Effector memory CD4-positive, alpha-beta T cell (primary cell): Measurements from ENCODE around the gene PAPOLA.
"Not testable (repeated sequence)": the region's sequence is repeated elsewhere in the genome, so short reads cannot be mapped to it uniquely, and the experiment has no call there.

Source experiments
- DNase-seq, 3 donors: peaks; one replicate each; pipeline ENCODE4 v3.0.0-alpha.2; 2020
- H3K27ac ChIP-seq: 2 replicates; pipeline ENCODE4 v1.7.0; 2013; ENCODE audit warnings: mild to moderate bottlenecking, low read length, moderate library complexity; ENCODE audit not compliant: insufficient read depth, poor library complexity, severe bottlenecking
- H3K27me3 ChIP-seq: replicated peaks from 2 replicates; pipeline ENCODE4 v1.7.0; 2013; ENCODE audit warnings: mild to moderate bottlenecking, low read length; ENCODE audit not compliant: insufficient read depth, control insufficient read depth, poor library complexity, severe bottlenecking
- H3K36me3 ChIP-seq: 2 replicates; pipeline ENCODE4 v1.7.0; 2013; ENCODE audit warnings: mild to moderate bottlenecking, low read length, moderate library complexity; ENCODE audit not compliant: control insufficient read depth, insufficient read depth
- H3K4me1 ChIP-seq: 2 replicates; pipeline ENCODE4 v1.7.0; 2013; ENCODE audit warnings: low read length, mild to moderate bottlenecking; ENCODE audit not compliant: control insufficient read depth, insufficient read depth, poor library complexity, severe bottlenecking
- H3K4me3 ChIP-seq: 2 replicates; pipeline ENCODE4 v1.7.0; 2013; ENCODE audit warnings: low read length, low read depth, mild to moderate bottlenecking; ENCODE audit not compliant: insufficient read depth, poor library complexity, severe bottlenecking
- H3K9me3 ChIP-seq: 2 replicates; pipeline ENCODE4 v1.7.0; 2013; ENCODE audit warnings: mild to moderate bottlenecking, low read length, moderate library complexity; ENCODE audit not compliant: control insufficient read depth

The PAPOLA gene

GRCh38 chr14:96501217-96501739 lies 904 bp upstream of the PAPOLA start:
- H3K27ac ChIP-seq, result peak overlapping the region; percentile 92
- H3K4me3 ChIP-seq, result peak overlapping the region; percentile 84
- H3K36me3 ChIP-seq, result no peaks in the 10 kb centered on the region
- peaks cover 21% of the 10 kb centered on the region for H3K4me1 ChIP-seq
- no peak for DNase-seq
- H3K9me3 ChIP-seq, result no peaks in the 10 kb centered on the region
- no peaks in the 10 kb centered on the region for H3K27me3 ChIP-seq

DNA sequence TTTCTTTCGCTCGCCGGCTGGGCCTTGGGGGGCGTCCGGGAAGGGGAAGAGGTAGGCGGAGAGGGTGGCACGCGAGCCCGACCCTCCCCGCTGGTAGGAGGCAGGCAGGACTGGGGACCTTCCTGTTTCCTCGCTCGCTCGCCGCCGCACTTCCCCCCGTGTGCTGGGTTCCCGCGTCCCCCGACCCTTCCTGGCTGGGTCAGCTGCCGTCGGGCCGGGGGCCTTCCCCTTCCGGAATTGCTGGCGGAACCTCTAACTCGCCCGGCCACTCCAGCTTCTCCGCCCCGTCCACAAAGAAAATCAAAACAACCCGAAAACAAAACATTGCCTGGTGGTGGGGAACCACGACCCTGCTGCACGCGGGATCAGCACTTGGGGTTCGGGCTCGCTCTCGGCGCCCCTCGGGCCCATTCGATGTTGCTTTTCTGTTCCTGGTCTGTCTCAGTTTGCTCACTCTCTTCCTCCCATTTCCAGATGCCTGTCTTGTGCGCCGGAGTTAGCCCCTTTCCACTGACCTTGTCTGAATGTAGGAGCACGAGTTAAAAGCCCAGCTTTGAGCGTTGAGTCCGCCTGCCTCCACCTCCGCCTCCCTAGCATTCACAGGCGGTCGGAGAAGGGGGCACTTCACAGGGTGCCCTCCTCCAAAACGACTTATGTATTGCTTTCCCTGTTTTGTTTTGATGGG lies 581 bp downstream of the PAPOLA start:
- peak overlapping the region; percentile 92 for H3K27ac ChIP-seq
- peaks cover 24% of the 10 kb centered on the region for H3K4me1 ChIP-seq
- no peaks in the 10 kb centered on the region for H3K9me3 ChIP-seq
- H3K27me3 ChIP-seq, result no peaks in the 10 kb centered on the region
- no peak for DNase-seq
- H3K4me3 ChIP-seq, result peak overlapping the region; percentile 84
- H3K36me3 ChIP-seq, result no peaks in the 10 kb centered on the region

GRCh38 chr14:96503306-96503679 lies 1.1 kb downstream of the PAPOLA start:
- Histone ChIP-seq H3K27me3 (no peaks in the 10 kb centered on the region), H3K36me3 (no peaks in the 10 kb centered on the region), H3K27ac (peak overlapping the region; percentile 92), H3K4me1 (peaks cover 27% of the 10 kb centered on the region), H3K4me3 (peak overlapping the region; percentile 84), H3K9me3 (no peaks in the 10 kb centered on the region)
- DNase-seq, result no peak

- DNase-seq, H3K27ac ChIP-seq, H3K9me3 ChIP-seq, H3K27me3 ChIP-seq, H3K36me3 ChIP-seq, H3K4me3 ChIP-seq: not testable (repeated sequence)
- H3K4me1 ChIP-seq, result peaks cover 31% of the 10 kb centered on the region
These were observed 2.2 kb downstream of the PAPOLA start for GRCh38 chr14:96504353-96504752.

DNA sequence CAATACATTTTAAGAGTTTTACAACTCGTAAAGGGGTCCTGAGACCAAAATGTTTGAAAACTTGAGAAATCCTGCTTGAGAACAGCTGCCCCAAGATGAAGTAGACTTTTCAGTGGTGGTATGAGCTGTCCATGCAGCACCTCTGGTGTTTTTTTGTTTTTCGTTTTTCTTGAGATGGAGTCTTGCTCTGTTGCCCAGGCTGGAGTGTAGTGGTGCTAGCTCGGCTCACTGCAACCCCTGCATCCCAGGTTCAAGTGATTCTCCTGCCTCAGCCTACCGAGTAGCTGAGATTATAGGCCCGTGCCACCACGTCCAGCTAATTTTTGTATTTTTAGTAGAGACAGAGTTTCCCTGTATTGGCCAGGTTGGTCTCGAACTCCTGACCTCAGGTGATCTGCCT lies 5.5 kb downstream of the PAPOLA start:
- H3K9me3 ChIP-seq, result no peaks in the 10 kb centered on the region
- H3K36me3 ChIP-seq, result no peaks in the 10 kb centered on the region
- no peak for DNase-seq
- H3K4me1 ChIP-seq, result peaks cover 46% of the 10 kb centered on the region
- no peak overlapping the region for H3K27ac ChIP-seq
- H3K27me3 ChIP-seq, result no peaks in the 10 kb centered on the region
- H3K4me3 ChIP-seq, result no peak overlapping the region

DNA sequence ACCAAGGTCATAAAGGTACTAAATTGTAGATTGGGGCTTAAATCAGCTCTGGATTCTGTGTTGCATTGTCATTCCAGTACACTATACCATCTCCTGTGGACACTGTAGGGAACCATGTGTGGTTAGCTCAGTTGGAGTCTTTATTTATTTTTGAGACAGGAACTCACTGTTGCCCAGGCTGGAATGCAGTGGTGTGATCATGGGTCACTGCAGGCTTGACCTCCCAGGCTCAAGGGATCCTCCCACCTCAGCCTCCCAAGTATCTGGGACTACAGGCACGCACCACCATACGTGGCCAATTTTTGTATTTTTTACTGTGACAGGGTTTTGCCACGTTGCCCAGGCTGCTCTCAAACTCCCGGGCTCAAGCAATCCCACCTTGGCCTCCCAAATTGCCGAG lies 6.7 kb downstream of the PAPOLA start:
- no peak overlapping the region for H3K4me3 ChIP-seq
- no peaks in the 10 kb centered on the region for H3K36me3 ChIP-seq
- no peak for DNase-seq
- peaks cover 52% of the 10 kb centered on the region for H3K4me1 ChIP-seq
- H3K27me3 ChIP-seq, result no peaks in the 10 kb centered on the region
- H3K9me3 ChIP-seq, result no peaks in the 10 kb centered on the region
- H3K27ac ChIP-seq, result no peak overlapping the region

- Histone ChIP-seq H3K36me3 (no peaks in the 10 kb centered on the region), H3K4me3 (no peak overlapping the region), H3K27me3 (no peaks in the 10 kb centered on the region), H3K4me1 (peaks cover 56% of the 10 kb centered on the region), H3K9me3 (no peaks in the 10 kb centered on the region), H3K27ac (no peak overlapping the region)
- DNase-seq, result no peak
These were observed 7.4 kb downstream of the PAPOLA start for GRCh38 chr14:96509457-96510090.

GRCh38 chr14:96511146-96511545 lies 9.0 kb downstream of the PAPOLA start:
- Histone ChIP-seq H3K9me3 (no peaks in the 10 kb centered on the region), H3K36me3 (no peaks in the 10 kb centered on the region), H3K27ac (no peak overlapping the region), H3K4me1 (peaks cover 42% of the 10 kb centered on the region), H3K4me3 (no peak overlapping the region), H3K27me3 (no peaks in the 10 kb centered on the region)
- no peak for DNase-seq

GRCh38 chr14:96511667-96512066 lies 9.5 kb downstream of the PAPOLA start:
- DNase-seq, result no peak
- Histone ChIP-seq H3K36me3 (no peaks in the 10 kb centered on the region), H3K4me3 (no peak overlapping the region), H3K27me3 (no peaks in the 10 kb centered on the region), H3K4me1 (peaks cover 45% of the 10 kb centered on the region), H3K27ac (no peak overlapping the region), H3K9me3 (no peaks in the 10 kb centered on the region)

DNA sequence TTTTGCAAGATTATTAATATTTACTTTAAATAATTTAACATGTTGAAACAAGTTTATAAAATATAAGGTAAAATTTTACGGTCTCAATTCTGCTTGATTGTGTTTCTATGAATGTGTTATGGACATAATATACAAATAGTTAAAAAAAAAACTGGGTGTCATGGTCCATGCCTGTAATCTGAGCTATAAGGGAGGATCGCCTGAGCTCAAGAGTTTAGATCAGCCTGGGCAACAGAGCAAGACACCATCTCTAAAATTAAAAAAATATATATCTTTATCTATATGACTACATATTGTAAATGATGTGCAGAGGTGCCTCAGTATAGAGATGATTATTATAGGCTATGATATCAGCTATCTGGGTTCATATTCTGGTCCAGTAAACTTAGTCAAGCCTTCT lies 9.9 kb downstream of the PAPOLA start:
- DNase-seq, result no peak
- Histone ChIP-seq H3K27me3 (no peaks in the 10 kb centered on the region), H3K4me3 (no peak overlapping the region), H3K9me3 (no peaks in the 10 kb centered on the region), H3K4me1 (peaks cover 46% of the 10 kb centered on the region), H3K36me3 (no peaks in the 10 kb centered on the region), H3K27ac (no peak overlapping the region)
